GDM1 (cell line): ENCODE data around the gene SKIDA1.
"Not testable (repeated sequence)": the region's sequence is repeated elsewhere in the genome, so short reads cannot be mapped to it uniquely, and the experiment has no call there.

Source experiments
- DNase-seq: peaks from one replicate; lab custom pipeline; 2025; lab: John Stamatoyannopoulos, UW

The SKIDA1 gene

GRCh38 chr10:21525367-21526187 is at the start of gene SKIDA1:
Gene SKIDA1 (minus strand): TSS chr10:21525682. CDS start chr10:21517822, 7,860 bp downstream.
- peak; percentile 92 for DNase-seq

GRCh38 chr10:21574514-21574913 is 49.0 kb upstream of the SKIDA1 start:
- not testable (repeated sequence) for DNase-seq

GRCh38 chr10:21572578-21572977 is 47.1 kb upstream of the SKIDA1 start:
- no peak for DNase-seq

- DNase-seq = no peak
These were observed 45.5 kb upstream of the SKIDA1 start for GRCh38 chr10:21570761-21571521.

- DNase-seq = not testable (repeated sequence)
These were observed 33.5 kb upstream of the SKIDA1 start for GRCh38 chr10:21558984-21559383.

- DNase-seq = no peak
These were observed 31.0 kb upstream of the SKIDA1 start for GRCh38 chr10:21556527-21556926.

GRCh38 chr10:21552638-21553037 is 27.2 kb upstream of the SKIDA1 start:
- DNase-seq = no peak

- no peak for DNase-seq
These were observed 21.8 kb upstream of the SKIDA1 start for GRCh38 chr10:21547246-21547645.

GRCh38 chr10:21540701-21541100 is 15.2 kb upstream of the SKIDA1 start:
- not testable (repeated sequence) for DNase-seq

GRCh38 chr10:21536874-21537273 is 11.4 kb upstream of the SKIDA1 start:
- DNase-seq = no peak

GRCh38 chr10:21535976-21536375 is 10.5 kb upstream of the SKIDA1 start:
- DNase-seq = not testable (repeated sequence)

GRCh38 chr10:21535494-21535965 is 10.0 kb upstream of the SKIDA1 start:
- no peak for DNase-seq

GRCh38 chr10:21534604-21535493 is 9.4 kb upstream of the SKIDA1 start:
- peak; percentile 18 for DNase-seq

GRCh38 chr10:21534280-21534586 is 8.8 kb upstream of the SKIDA1 start:
- DNase-seq = no peak

GRCh38 chr10:21533467-21534279 is 8.2 kb upstream of the SKIDA1 start, which contains the start of gene MLLT10:
Gene MLLT10 (plus strand): TSS chr10:21534232. CDS start chr10:21534645, 413 bp downstream.
- peak; percentile 99 for DNase-seq

- DNase-seq = no peak
These were observed 7.4 kb upstream of the SKIDA1 start for GRCh38 chr10:21532694-21533466.

- no peak for DNase-seq
These were observed 5.7 kb upstream of the SKIDA1 start for GRCh38 chr10:21531164-21531563.

- DNase-seq = no peak
These were observed 5.2 kb upstream of the SKIDA1 start for GRCh38 chr10:21530641-21531040.

GRCh38 chr10:21530168-21530567 is 4.7 kb upstream of the SKIDA1 start:
- DNase-seq = no peak
